ENCODE data around the gene MPPE1.

- TF ChIP-seq, protein P1, sequence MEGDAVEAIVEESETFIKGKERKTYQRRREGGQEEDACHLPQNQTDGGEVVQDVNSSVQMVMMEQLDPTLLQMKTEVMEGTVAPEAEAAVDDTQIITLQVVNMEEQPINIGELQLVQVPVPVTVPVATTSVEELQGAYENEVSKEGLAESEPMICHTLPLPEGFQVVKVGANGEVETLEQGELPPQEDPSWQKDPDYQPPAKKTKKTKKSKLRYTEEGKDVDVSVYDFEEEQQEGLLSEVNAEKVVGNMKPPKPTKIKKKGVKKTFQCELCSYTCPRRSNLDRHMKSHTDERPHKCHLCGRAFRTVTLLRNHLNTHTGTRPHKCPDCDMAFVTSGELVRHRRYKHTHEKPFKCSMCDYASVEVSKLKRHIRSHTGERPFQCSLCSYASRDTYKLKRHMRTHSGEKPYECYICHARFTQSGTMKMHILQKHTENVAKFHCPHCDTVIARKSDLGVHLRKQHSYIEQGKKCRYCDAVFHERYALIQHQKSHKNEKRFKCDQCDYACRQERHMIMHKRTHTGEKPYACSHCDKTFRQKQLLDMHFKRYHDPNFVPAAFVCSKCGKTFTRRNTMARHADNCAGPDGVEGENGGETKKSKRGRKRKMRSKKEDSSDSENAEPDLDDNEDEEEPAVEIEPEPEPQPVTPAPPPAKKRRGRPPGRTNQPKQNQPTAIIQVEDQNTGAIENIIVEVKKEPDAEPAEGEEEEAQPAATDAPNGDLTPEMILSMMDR (conservative IDR thresholded peaks at IDR 0.05; ENCODE audit: low read length) = no peak
- no peak for TF ChIP-seq EZH2phosphoT487 (IDR thresholded peaks at IDR 0.05; ENCODE audit: borderline replicate concordance, low read depth, low read length)
Observed at GRCh38 chr18:11906176-11906575, 1.9 kb downstream of the MPPE1 start.

All from OCI-LY7 (cell line).